Activated CD4-positive, alpha-beta T cell treated with anti-CD3 and anti-CD28 coated beads, Interleukin-2, amount 10 ng/mL, durations not matched to agents 24 days and 14 days (primary cell): ENCODE data around the gene OGG1. TPM values are rescaled to one million over a fixed set of nuclear protein-coding genes. Genes with fewer than 3 reads are reported as not detected.
A peak's percentile ranks its signal among the peaks of the same experiment; 100 is the strongest.

ENCODE experiments used
- DNase-seq: peaks from one replicate; pipeline ENCODE4 v3.0.0; 2022
- H3K27ac Mint-ChIP-seq: one replicate; pipeline ENCODE4 v1.8.0; 2022; ENCODE audit warnings: mild to moderate bottlenecking, mixed read lengths
- H3K27me3 Mint-ChIP-seq: one replicate; pipeline ENCODE4 v1.8.0; 2022; ENCODE audit warnings: mixed read lengths
- H3K36me3 Mint-ChIP-seq: one replicate; pipeline ENCODE4 v1.8.0; 2022; ENCODE audit warnings: low read depth, mild to moderate bottlenecking, mixed read lengths
- H3K4me1 Mint-ChIP-seq: one replicate; pipeline ENCODE4 v1.8.0; 2021; ENCODE audit warnings: mixed read lengths
- H3K4me3 Mint-ChIP-seq: one replicate; pipeline ENCODE4 v1.8.0; 2022; ENCODE audit warnings: mild to moderate bottlenecking, moderate library complexity, mixed read lengths
- H3K9me3 Mint-ChIP-seq: one replicate; pipeline ENCODE4 v1.8.0; 2021; ENCODE audit warnings: mixed read lengths
- intact Hi-C: fragments of 100-400 bp; cut with micrococcal nuclease; formaldehyde crosslinking; loops from one replicate; pipeline ENCODE4 v1.15.1; 2023
- total RNA-seq: library from RNA; stranded (reverse); gene quantifications from 2 replicates; pipeline ENCODE4 v1.2.3, GENCODE V29; 2022

OGG1 gene
- total RNA-seq, 1 donor from 2014 or later: 41.1 TPM

- H3K4me1 Mint-ChIP-seq: peaks cover 59% of the 10 kb centered on the region
- no peak for DNase-seq
- intact Hi-C loops: loop anchor here (2.0 kb wide), 1 partner anchor 36 kb away; the partner anchor contains the start of gene CAMK1
- H3K27me3 Mint-ChIP-seq: no peaks in the 10 kb centered on the region
- H3K4me3 Mint-ChIP-seq: peak overlapping the region; percentile 87
- H3K36me3 Mint-ChIP-seq: peaks cover 35% of the 10 kb centered on the region
- H3K27ac Mint-ChIP-seq: peak overlapping the region; percentile 82
- H3K9me3 Mint-ChIP-seq: no peaks in the 10 kb centered on the region
Measured at GRCh38 chr3:9732740-9733115, 17.0 kb upstream of the OGG1 start.

DNA sequence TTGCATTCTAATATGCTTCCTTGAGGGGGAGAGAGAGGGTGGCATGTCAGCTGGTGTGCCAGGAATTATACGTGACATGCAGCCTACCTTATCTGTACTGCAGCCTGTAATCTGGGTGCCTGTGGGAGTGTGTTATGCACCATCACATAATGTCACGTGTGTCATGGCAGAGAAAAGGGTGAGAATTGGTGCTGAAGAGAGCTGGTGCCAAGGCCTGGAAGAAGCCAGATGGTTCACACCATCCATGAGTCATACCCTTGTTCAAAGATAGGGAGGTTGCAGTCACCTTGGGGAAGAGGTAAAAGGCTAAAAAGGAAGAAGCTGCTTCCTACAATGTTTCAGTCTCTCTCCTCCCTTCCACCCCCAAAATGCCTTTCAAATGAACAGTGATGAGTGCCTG is 12.9 kb upstream of the OGG1 start:
- Mint-ChIP-seq H3K4me1 (peaks cover 44% of the 10 kb centered on the region), H3K9me3 (no peaks in the 10 kb centered on the region), H3K36me3 (peaks cover 64% of the 10 kb centered on the region), H3K4me3 (no peak overlapping the region), H3K27ac (no peak overlapping the region), H3K27me3 (no peaks in the 10 kb centered on the region)
- no peak for DNase-seq
- intact Hi-C loops: no loop called here

DNA sequence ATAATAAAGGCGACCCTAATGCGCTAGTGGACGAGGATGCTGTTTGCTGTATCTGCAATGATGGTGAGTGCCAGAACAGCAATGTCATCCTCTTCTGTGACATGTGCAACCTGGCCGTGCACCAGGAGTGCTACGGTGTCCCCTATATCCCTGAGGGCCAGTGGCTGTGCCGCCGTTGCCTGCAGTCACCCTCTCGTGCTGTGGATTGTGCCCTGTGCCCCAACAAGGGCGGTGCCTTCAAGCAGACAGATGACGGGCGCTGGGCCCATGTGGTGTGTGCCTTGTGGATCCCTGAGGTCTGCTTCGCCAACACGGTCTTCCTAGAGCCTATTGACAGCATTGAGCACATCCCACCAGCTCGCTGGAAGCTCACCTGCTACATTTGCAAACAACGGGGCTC is 10.6 kb upstream of the OGG1 start:
- Mint-ChIP-seq H3K4me3 (no peak overlapping the region), H3K27me3 (no peaks in the 10 kb centered on the region), H3K4me1 (peaks cover 26% of the 10 kb centered on the region), H3K27ac (no peak overlapping the region), H3K36me3 (peaks cover 70% of the 10 kb centered on the region), H3K9me3 (no peaks in the 10 kb centered on the region)
- no peak for DNase-seq
- intact Hi-C loops: no loop called here

- peaks cover 74% of the 10 kb centered on the region for H3K36me3 Mint-ChIP-seq
- DNase-seq: no peak
Measured at GRCh38 chr3:9742560-9742959, 7.2 kb upstream of the OGG1 start.

GRCh38 chr3:9743548-9743947 is 6.2 kb upstream of the OGG1 start:
- Mint-ChIP-seq H3K27me3 (no peaks in the 10 kb centered on the region), H3K27ac (no peak overlapping the region), H3K36me3 (peaks cover 78% of the 10 kb centered on the region), H3K9me3 (no peaks in the 10 kb centered on the region), H3K4me3 (no peak overlapping the region), H3K4me1 (peaks cover 8% of the 10 kb centered on the region)
- no peak for DNase-seq
- intact Hi-C loops: no loop called here

More at GRCh38 chr3:9742560-9742959, 7.2 kb upstream of the OGG1 start:
- Mint-ChIP-seq H3K27me3 (no peaks in the 10 kb centered on the region), H3K4me3 (no peak overlapping the region), H3K27ac (no peak overlapping the region), H3K9me3 (no peaks in the 10 kb centered on the region), H3K4me1 (peaks cover 10% of the 10 kb centered on the region)
- intact Hi-C loops: no loop called here

DNA sequence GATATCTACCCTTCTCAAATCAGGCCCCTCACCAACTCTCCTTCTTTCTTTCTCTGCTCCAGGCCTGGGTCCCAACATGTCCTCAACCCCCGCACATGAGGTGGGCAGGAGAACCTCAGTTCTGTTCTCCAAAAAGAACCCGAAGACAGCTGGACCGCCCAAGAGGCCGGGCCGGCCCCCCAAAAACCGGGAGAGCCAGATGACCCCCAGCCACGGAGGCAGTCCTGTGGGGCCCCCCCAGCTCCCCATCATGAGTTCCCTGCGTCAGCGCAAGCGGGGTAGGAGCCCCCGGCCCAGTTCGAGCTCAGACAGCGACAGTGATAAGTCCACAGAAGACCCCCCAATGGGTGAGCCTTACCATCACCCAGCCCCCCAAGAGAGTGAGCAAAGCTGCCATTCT is 5.6 kb upstream of the OGG1 start:
- intact Hi-C loops: no loop called here
- Mint-ChIP-seq H3K27ac (no peak overlapping the region), H3K4me1 (peaks cover 14% of the 10 kb centered on the region), H3K36me3 (peaks cover 77% of the 10 kb centered on the region), H3K27me3 (no peaks in the 10 kb centered on the region), H3K4me3 (no peak overlapping the region), H3K9me3 (no peaks in the 10 kb centered on the region)
- no peak for DNase-seq

DNA sequence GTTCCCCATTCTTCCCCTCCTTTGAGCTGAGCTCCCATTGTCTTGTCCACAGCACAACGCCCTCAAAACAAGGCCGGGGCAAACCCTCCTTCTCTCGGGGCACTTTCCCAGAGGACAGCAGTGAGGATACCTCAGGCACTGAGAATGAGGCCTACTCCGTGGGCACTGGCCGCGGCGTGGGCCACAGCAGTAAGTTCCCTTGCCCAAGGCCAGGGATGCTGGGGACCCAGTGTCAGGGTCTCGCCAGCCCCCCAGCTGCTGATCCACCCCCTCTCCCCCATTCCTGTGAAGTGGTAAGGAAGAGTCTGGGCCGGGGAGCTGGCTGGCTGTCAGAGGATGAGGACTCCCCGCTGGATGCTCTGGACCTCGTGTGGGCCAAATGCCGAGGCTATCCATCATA is 4.2 kb upstream of the OGG1 start:
- peaks cover 24% of the 10 kb centered on the region for H3K4me1 Mint-ChIP-seq
- no peak overlapping the region for H3K27ac Mint-ChIP-seq
- DNase-seq: no peak
- intact Hi-C loops: no loop called here
- H3K36me3 Mint-ChIP-seq: peaks cover 74% of the 10 kb centered on the region
- no peaks in the 10 kb centered on the region for H3K27me3 Mint-ChIP-seq
- no peaks in the 10 kb centered on the region for H3K9me3 Mint-ChIP-seq
- H3K4me3 Mint-ChIP-seq: no peak overlapping the region

GRCh38 chr3:9746330-9746729 is 3.4 kb upstream of the OGG1 start:
- Mint-ChIP-seq H3K36me3 (peaks cover 71% of the 10 kb centered on the region), H3K4me3 (no peak overlapping the region), H3K9me3 (no peaks in the 10 kb centered on the region), H3K27me3 (no peaks in the 10 kb centered on the region), H3K27ac (no peak overlapping the region), H3K4me1 (peaks cover 31% of the 10 kb centered on the region)
- no peak for DNase-seq
- intact Hi-C loops: no loop called here

DNA sequence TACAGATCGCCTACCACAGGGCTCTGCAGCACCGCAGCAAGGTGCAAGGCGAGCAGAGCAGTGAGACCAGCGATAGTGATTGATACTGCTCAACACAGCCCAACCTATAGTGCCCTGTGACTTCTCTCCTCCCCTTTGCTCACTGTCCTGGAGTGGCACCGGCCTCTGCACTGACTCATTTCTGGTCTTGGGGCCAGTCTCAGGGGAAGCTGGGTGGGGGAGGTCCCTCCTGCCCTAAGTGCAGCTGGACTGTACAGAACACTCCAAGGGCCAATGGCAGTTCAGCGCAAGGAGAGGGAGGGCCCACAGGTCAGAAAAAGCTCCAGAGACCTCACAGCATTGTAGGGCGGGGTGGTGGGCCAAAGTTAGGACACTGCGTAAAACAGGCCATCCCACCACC is 2.5 kb upstream of the OGG1 start:
- H3K4me1 Mint-ChIP-seq: peaks cover 39% of the 10 kb centered on the region
- peaks cover 74% of the 10 kb centered on the region for H3K36me3 Mint-ChIP-seq
- H3K9me3 Mint-ChIP-seq: no peaks in the 10 kb centered on the region

DNA sequence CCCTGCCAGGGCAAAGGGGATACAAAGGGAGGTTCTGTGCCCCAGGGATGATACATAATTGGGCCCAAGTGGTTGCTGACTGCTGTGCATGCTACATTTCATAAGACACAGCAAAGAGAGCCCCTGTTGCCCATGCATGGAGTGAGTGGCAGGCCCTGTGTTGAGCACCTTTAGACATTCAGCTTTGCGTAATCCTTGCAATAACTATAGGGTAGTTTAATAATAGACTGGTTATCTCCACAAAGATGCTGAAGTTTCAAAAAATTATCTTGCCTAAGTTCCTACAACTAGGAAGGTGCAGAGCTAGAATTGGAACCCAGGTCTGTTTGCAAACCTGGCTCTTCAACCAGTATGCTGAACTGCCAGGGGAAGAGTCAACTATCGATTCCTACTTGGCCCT is 1.7 kb upstream of the OGG1 start:
- no peak overlapping the region for H3K27ac Mint-ChIP-seq
- no peaks in the 10 kb centered on the region for H3K27me3 Mint-ChIP-seq
- H3K4me1 Mint-ChIP-seq: peaks cover 39% of the 10 kb centered on the region
- intact Hi-C loops: no loop called here
- no peaks in the 10 kb centered on the region for H3K9me3 Mint-ChIP-seq
- H3K36me3 Mint-ChIP-seq: peaks cover 75% of the 10 kb centered on the region
- H3K4me3 Mint-ChIP-seq: no peak overlapping the region
- no peak for DNase-seq

More for the DNA sequence above, 2.5 kb upstream of the OGG1 start:
- Mint-ChIP-seq H3K27ac (no peak overlapping the region), H3K4me3 (no peak overlapping the region), H3K27me3 (no peaks in the 10 kb centered on the region)
- intact Hi-C loops: no loop called here
- DNase-seq: no peak

DNA sequence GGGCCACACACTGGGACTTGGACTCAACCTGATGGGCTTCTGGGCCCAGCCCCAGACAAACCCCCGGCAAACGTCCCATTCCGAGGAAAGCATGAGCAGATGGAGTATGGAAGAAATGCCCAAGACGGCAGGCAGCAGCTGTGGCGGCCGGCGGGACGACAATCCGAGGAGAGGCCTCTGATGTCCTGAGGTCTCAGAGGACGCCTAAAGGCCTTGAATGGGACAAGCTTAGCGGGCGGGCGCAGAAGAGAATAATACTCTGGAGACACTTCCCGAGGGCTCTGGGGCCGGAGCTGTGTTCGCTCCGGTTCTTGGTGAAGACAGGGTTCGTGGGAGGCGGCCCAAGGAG is 482 bp upstream of the OGG1 start:
- H3K27me3 Mint-ChIP-seq: no peaks in the 10 kb centered on the region
- no peak for DNase-seq
- intact Hi-C loops: loop anchor here (1.0 kb wide), 1 partner anchor 43 kb away; the partner anchor contains the start of gene TADA3
- H3K4me1 Mint-ChIP-seq: peaks cover 45% of the 10 kb centered on the region
- peaks cover 72% of the 10 kb centered on the region for H3K36me3 Mint-ChIP-seq
- H3K4me3 Mint-ChIP-seq: peak overlapping the region; percentile 91
- H3K27ac Mint-ChIP-seq: peak overlapping the region; percentile 96
- H3K9me3 Mint-ChIP-seq: no peaks in the 10 kb centered on the region

GRCh38 chr3:9750556-9751411 is 1.0 kb downstream of the OGG1 start:
- H3K4me3 Mint-ChIP-seq: peak overlapping the region; percentile 91
- peaks cover 53% of the 10 kb centered on the region for H3K4me1 Mint-ChIP-seq
- no peaks in the 10 kb centered on the region for H3K9me3 Mint-ChIP-seq
- peaks cover 70% of the 10 kb centered on the region for H3K36me3 Mint-ChIP-seq
- intact Hi-C loops: loop anchor here (1.0 to 2.0 kb wide), 5 partner anchors 19 to 182 kb away; partner anchors contain the start of genes BRPF1 and CAMK1
- no peaks in the 10 kb centered on the region for H3K27me3 Mint-ChIP-seq
- DNase-seq: peak; percentile 72
- peak overlapping the region; percentile 96 for H3K27ac Mint-ChIP-seq

GRCh38 chr3:9754678-9755077 is 4.9 kb downstream of the OGG1 start:
- peak overlapping the region; percentile 86 for H3K27ac Mint-ChIP-seq
- H3K4me3 Mint-ChIP-seq: peak overlapping the region; percentile 73
- DNase-seq: peak; percentile 69
- H3K4me1 Mint-ChIP-seq: peaks cover 34% of the 10 kb centered on the region
- no peaks in the 10 kb centered on the region for H3K9me3 Mint-ChIP-seq
- intact Hi-C loops: no loop called here
- H3K27me3 Mint-ChIP-seq: no peaks in the 10 kb centered on the region
- peaks cover 65% of the 10 kb centered on the region for H3K36me3 Mint-ChIP-seq

GRCh38 chr3:9757427-9757826 is 7.7 kb downstream of the OGG1 start:
- peaks cover 70% of the 10 kb centered on the region for H3K36me3 Mint-ChIP-seq
- H3K4me3 Mint-ChIP-seq: no peak overlapping the region
- no peak for DNase-seq
- intact Hi-C loops: no loop called here
- H3K27me3 Mint-ChIP-seq: no peaks in the 10 kb centered on the region
- H3K4me1 Mint-ChIP-seq: peaks cover 14% of the 10 kb centered on the region
- H3K27ac Mint-ChIP-seq: no peak overlapping the region
- H3K9me3 Mint-ChIP-seq: no peaks in the 10 kb centered on the region
